ENCODE measurements around the gene ADRA1B.

The ADRA1B gene

DNA sequence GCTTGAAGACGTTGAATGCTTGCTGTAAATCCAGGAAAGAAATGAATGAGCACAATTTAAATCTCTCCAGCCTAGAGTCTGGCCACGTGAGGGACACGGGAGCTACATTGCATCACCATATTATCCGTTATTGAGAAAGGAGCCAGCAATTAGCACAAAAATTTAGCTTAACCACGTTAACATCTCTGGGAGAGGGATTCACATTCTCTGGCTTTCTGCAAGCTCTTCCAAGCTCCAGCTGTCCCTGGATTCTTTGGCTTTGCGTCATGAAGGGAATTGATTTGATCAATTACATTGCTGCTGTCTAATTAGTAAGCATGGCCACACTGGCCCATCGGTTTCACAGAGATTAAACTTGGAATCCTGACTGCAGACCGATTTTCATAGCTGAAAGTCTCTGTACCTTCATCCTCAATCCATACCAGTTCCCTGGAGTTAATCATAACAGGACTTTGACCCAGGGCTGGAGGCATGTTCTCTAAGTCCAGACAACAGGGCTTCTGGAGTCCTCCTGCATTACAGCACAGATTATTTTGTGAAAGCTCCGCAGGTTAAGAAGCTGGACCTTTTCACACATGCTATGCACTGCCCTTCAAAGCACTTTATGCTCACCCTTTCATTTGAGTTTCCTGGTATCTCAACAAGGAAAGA, 31.6 kb downstream of the ADRA1B start:
- TF ChIP-seq CEBPB (IDR thresholded peaks at IDR 0.05) (no peak), FOXM1 (IDR thresholded peaks at IDR 0.05; ENCODE audit: borderline replicate concordance, low read depth) (no peak), EGR1 (IDR thresholded peaks at IDR 0.05) (no peak), NFIC (IDR thresholded peaks at IDR 0.05) (no peak), ZBTB7A (IDR thresholded peaks at IDR 0.05; ENCODE audit: low read depth) (no peak), RAD21 (IDR thresholded peaks at IDR 0.05; ENCODE audit: low read depth) (no peak), CREB1 (IDR thresholded peaks at IDR 0.05; ENCODE audit: low read depth) (no peak), TCF12 (IDR thresholded peaks at IDR 0.05; ENCODE audit: low read depth) (no peak), TAF1 (IDR thresholded peaks at IDR 0.05; ENCODE audit: low read depth) (no peak), YY1 (IDR thresholded peaks at IDR 0.05; ENCODE audit: low read depth) (no peak), MAX (IDR thresholded peaks at IDR 0.05) (no peak), TEAD4 (IDR thresholded peaks at IDR 0.05) (no peak), EP300 (IDR thresholded peaks at IDR 0.05; ENCODE audit: borderline replicate concordance) (no peak)
- TF ChIP-seq, protein P1, sequence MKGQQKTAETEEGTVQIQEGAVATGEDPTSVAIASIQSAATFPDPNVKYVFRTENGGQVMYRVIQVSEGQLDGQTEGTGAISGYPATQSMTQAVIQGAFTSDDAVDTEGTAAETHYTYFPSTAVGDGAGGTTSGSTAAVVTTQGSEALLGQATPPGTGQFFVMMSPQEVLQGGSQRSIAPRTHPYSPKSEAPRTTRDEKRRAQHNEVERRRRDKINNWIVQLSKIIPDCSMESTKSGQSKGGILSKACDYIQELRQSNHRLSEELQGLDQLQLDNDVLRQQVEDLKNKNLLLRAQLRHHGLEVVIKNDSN (IDR thresholded peaks at IDR 0.05) = no peak
- TF ChIP-seq, protein P2, sequence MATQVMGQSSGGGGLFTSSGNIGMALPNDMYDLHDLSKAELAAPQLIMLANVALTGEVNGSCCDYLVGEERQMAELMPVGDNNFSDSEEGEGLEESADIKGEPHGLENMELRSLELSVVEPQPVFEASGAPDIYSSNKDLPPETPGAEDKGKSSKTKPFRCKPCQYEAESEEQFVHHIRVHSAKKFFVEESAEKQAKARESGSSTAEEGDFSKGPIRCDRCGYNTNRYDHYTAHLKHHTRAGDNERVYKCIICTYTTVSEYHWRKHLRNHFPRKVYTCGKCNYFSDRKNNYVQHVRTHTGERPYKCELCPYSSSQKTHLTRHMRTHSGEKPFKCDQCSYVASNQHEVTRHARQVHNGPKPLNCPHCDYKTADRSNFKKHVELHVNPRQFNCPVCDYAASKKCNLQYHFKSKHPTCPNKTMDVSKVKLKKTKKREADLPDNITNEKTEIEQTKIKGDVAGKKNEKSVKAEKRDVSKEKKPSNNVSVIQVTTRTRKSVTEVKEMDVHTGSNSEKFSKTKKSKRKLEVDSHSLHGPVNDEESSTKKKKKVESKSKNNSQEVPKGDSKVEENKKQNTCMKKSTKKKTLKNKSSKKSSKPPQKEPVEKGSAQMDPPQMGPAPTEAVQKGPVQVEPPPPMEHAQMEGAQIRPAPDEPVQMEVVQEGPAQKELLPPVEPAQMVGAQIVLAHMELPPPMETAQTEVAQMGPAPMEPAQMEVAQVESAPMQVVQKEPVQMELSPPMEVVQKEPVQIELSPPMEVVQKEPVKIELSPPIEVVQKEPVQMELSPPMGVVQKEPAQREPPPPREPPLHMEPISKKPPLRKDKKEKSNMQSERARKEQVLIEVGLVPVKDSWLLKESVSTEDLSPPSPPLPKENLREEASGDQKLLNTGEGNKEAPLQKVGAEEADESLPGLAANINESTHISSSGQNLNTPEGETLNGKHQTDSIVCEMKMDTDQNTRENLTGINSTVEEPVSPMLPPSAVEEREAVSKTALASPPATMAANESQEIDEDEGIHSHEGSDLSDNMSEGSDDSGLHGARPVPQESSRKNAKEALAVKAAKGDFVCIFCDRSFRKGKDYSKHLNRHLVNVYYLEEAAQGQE (IDR thresholded peaks at IDR 0.05; ENCODE audit: low read depth) = no peak

GRCh38 chr5:159951387-159951786, 35.1 kb downstream of the ADRA1B start:
- TF ChIP-seq, protein P2 (IDR thresholded peaks at IDR 0.05; ENCODE audit: low read depth) = no peak
- TF ChIP-seq YY1 (IDR thresholded peaks at IDR 0.05; ENCODE audit: low read depth) (no peak), CREB1 (IDR thresholded peaks at IDR 0.05; ENCODE audit: low read depth) (no peak)
- TF ChIP-seq, protein P1 (IDR thresholded peaks at IDR 0.05) = no peak

DNA sequence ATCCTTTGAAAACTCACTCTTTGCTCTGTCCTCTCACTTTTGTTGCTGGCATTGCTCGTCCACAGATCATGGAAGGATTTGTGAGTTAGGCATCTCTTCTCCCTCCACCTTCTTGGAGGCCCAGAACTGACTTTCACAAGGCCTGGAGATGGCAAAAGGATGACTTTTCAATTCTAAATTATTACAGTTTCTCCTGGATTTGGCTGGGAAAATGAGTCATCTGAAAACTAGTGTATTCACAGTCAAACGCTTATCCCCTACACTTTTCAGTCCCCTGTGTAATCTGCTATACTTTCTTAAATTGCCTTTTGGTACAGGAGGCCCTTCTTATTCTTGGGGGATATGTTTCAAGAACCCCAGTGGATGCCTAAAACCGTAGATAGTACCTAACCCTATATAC, 35.6 kb downstream of the ADRA1B start:
- TF ChIP-seq ZBTB7A (IDR thresholded peaks at IDR 0.05; ENCODE audit: low read depth) = no peak
- TF ChIP-seq TCF12 (IDR thresholded peaks at IDR 0.05; ENCODE audit: low read depth) = no peak
- TF ChIP-seq FOXM1 (IDR thresholded peaks at IDR 0.05; ENCODE audit: borderline replicate concordance, low read depth) = no peak
- TF ChIP-seq MAX (IDR thresholded peaks at IDR 0.05) = no peak
- TF ChIP-seq EP300 (IDR thresholded peaks at IDR 0.05; ENCODE audit: borderline replicate concordance) = no peak
- TF ChIP-seq NFIC (IDR thresholded peaks at IDR 0.05) = no peak

- TF ChIP-seq RAD21 (IDR thresholded peaks at IDR 0.05; ENCODE audit: low read depth) (no peak), CREB1 (IDR thresholded peaks at IDR 0.05; ENCODE audit: low read depth) (no peak), EGR1 (IDR thresholded peaks at IDR 0.05) (no peak), NFIC (IDR thresholded peaks at IDR 0.05) (no peak), FOXM1 (IDR thresholded peaks at IDR 0.05; ENCODE audit: borderline replicate concordance, low read depth) (no peak), TCF12 (IDR thresholded peaks at IDR 0.05; ENCODE audit: low read depth) (no peak), TEAD4 (IDR thresholded peaks at IDR 0.05) (no peak), TAF1 (IDR thresholded peaks at IDR 0.05; ENCODE audit: low read depth) (no peak), CEBPB (IDR thresholded peaks at IDR 0.05) (no peak), EP300 (IDR thresholded peaks at IDR 0.05; ENCODE audit: borderline replicate concordance) (no peak), YY1 (IDR thresholded peaks at IDR 0.05; ENCODE audit: low read depth) (no peak), ZBTB7A (IDR thresholded peaks at IDR 0.05; ENCODE audit: low read depth) (no peak), MAX (IDR thresholded peaks at IDR 0.05) (no peak)
- TF ChIP-seq, protein P1 (IDR thresholded peaks at IDR 0.05) = no peak
- TF ChIP-seq, protein P2 (IDR thresholded peaks at IDR 0.05; ENCODE audit: low read depth) = no peak
Measured at GRCh38 chr5:159953609-159954008, 37.3 kb downstream of the ADRA1B start.
